ENCODE data around the gene HOXA10.

Gene HOXA10

DNA sequence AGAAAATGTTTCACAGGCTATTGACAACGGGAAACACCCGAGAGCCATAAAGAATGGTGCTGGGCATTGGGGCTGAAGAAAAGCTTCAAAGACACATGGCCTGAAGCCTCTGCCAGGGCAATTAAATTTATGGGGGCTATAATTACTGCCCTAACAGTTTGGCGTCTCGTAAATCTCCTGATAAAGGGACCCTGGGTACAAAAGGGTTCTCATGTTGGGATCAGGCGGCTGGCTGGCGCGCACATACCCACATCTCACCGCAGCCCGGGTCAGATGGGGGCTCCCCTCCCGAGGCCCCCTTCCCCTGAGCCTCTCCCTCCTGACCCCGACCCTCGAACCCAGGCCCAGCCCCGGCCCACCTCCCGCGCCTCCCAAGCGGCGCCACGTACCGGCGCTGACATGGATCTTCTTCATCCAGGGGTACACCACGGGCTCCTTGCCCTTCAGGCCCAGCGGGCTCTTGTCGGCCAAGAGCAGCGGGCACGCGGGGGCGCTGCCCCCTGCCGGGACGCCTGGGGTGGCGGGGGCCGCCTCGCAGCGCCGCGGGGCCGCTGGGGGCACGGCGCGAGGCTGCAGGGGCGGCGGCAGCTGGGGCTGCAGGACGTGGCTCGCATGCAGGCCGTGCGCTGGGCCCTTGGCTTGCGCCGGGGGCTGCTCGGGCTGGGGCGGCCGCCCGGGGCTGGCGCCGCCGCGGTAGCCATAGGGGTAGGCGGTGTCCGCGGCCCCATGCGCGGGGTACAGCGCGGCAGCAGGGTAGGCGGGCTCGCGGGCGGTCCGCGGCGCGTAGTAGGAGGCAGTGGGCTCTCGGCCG, 44.2 kb downstream of the HOXA10 start:
- peak; percentile 72 for DNase-seq
- in situ Hi-C loops (cut with HindIII; ENCODE audit: low pct_ligation_motif_present, low pct_unique_long_range_greater_than_20kb, low sequenced_read_pairs): loop anchor here (10.0 kb wide), 1 partner anchor 275 kb away; no protein-coding TSS in a partner anchor

DNA sequence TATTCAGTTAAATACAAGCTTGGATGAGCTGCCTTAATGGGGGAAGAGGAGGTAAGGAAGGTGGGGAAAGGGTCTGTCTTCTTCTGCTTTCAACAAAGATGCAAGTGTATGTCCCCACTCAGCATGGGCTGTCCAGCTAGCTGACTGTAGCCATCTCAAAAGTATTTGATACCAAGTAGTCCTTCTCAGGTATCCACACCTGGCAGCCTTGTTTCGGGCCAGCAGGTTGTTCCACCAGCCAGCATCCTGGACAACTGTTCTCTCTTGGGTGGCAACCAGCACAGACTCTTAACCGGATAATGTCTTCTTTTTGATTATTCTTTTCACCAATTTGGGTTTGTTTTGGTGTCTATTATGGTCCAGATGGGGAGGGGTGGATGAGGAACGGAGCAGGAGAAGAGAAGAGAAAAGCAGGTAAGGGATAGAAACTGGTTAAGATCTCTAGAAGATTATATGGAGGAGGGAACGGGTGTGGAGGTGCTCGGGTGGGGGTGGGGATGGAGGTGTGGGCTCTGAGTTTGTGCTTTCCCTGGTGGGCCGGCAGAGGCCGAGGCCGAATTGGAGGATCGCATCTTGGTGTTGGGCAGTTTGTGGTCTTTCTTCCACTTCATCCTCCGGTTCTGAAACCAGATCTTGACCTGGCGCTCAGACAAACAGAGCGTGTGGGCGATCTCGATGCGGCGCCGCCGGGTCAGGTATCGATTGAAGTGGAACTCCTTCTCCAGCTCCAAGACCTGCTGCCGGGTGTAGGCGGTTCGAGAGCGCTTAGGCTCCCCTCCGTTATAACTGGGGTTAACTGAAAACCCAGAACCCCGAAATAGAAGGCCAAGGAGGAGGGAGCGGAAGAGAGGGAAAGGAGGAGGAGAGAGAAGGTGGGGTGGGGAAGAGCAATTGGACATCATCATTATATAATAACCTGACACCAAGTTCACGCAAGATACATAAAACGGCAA, 45.1 kb downstream of the HOXA10 start:
- in situ Hi-C loops (cut with HindIII; ENCODE audit: low pct_ligation_motif_present, low pct_unique_long_range_greater_than_20kb, low sequenced_read_pairs): loop anchor here (10.0 kb wide), 1 partner anchor 274 kb away; no protein-coding TSS in a partner anchor
- DNase-seq: peak; percentile 48

DNA sequence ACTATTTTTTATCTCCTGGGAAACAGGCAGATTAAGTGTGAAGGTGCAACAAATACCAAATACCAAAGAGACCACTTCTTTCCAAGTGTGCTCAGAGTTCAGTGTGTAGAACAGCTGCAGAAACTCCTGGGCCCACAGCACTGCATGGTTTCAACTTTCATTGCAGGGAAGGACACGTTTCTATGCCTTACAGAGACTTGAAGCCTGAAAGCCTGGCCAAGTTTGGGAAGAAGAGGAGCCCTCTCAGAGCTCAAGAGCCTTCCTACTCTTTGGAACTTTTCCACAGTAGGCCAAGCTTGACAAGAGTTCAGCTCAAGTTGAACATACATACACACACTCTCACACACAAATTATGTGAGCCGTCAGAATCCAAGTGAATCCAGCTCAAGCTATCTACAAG, 46.1 kb downstream of the HOXA10 start:
- in situ Hi-C loops (cut with HindIII; ENCODE audit: low pct_ligation_motif_present, low pct_unique_long_range_greater_than_20kb, low sequenced_read_pairs): loop anchor here (10.0 kb wide), 1 partner anchor 273 kb away; no protein-coding TSS in a partner anchor
- DNase-seq: no peak

DNA sequence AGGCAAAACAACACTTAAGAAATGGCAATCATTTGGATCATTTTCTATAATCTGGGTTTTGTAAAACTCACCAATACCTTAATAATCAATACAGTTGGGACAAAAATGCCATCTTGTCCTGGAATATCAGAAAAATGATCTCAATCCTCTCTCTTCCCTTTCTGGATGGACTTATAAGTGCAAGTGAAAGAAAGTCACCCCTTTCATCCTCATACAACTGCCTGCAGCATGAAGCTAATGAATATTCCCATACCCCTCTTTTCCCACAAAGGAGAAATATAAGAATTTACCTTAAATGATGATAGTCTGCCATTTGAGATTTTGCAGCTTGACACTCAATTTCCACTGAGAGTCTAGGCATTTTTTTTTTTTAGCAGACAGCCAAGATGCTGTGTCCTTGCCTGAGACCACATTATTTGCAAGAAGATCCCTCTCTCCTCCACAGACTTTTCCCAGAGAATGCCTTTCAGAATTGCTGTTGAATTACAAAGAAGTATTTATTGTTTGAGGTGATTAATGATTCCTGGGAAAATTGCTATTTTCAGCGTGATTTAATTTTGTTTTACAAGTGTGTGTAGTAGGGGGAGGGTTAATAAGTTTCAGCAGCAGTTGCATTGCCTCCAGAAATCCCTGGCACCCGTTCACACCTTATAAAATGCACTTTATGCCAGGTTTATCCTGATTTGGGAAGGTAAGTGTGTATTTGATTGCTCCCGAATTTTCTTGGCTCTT, 47.4 kb downstream of the HOXA10 start:
- in situ Hi-C loops (cut with HindIII; ENCODE audit: low pct_ligation_motif_present, low pct_unique_long_range_greater_than_20kb, low sequenced_read_pairs): loop anchor here (10.0 kb wide), 1 partner anchor 272 kb away; no protein-coding TSS in a partner anchor
- DNase-seq: no peak

DNA sequence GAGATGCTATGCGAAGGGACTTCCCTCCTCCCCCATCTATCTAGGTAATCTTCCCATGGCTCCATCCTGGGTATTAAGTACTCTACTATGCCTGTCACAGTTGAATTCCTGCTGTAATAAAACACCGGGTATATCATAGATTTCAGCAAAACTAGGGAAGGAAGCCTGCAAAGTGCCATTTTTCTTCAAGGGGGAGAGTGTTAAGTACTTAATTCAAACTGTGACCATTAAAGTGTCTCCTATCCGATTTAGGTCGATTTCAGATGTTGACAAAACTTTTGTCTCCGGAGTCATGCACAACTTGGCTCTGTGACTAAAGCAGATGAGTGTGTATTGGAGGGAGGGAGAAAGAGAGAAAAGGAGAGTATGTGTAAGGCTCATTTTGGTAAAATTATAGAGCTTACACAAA, 48.1 kb downstream of the HOXA10 start:
- in situ Hi-C loops (cut with HindIII; ENCODE audit: low pct_ligation_motif_present, low pct_unique_long_range_greater_than_20kb, low sequenced_read_pairs): loop anchor here (10.0 kb wide), 1 partner anchor 271 kb away; no protein-coding TSS in a partner anchor

DNA sequence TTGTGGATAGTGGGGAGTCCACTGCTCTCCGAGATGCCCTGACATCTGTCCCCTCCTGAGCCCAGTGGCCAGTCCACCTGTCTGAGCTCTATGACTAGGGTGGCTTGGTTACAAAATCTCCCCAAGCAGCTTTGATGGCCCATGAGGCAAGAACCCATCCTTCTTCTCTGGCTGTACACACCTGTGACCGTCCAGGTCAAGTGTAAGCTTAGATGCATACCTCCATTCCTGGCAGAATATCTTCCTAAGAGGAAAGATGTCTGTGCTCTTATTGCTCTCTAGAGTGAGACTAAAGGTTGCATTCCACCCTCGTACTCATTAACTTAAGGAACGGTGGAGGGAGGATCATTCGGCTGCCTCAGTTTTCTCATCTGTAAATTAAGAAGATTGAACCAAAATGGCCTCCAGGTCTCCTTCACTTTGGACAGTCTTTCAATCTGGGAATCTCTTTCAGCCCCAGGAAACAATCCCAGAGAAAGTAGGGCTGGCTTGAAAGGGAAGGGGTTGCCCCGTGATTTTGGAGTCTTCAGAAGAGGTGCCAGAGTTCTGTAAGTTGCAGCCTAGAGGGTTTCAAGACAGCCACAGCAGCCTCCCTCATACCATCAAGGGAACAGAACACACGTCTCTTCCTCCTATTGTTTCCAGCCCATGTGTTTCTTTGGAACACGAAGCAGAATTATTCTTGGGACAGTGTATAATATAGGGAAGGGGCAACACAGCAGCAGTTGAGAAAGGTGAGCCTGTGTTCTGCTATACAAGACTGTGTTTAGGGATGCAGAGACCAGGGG, 49.0 kb downstream of the HOXA10 start:
- DNase-seq: peak; percentile 78
- in situ Hi-C loops (cut with HindIII; ENCODE audit: low pct_ligation_motif_present, low pct_unique_long_range_greater_than_20kb, low sequenced_read_pairs): loop anchor here (10.0 kb wide), 1 partner anchor 270 kb away; no protein-coding TSS in a partner anchor

More for the DNA sequence above, 48.1 kb downstream of the HOXA10 start:
- peak; percentile 32 for DNase-seq

DNA sequence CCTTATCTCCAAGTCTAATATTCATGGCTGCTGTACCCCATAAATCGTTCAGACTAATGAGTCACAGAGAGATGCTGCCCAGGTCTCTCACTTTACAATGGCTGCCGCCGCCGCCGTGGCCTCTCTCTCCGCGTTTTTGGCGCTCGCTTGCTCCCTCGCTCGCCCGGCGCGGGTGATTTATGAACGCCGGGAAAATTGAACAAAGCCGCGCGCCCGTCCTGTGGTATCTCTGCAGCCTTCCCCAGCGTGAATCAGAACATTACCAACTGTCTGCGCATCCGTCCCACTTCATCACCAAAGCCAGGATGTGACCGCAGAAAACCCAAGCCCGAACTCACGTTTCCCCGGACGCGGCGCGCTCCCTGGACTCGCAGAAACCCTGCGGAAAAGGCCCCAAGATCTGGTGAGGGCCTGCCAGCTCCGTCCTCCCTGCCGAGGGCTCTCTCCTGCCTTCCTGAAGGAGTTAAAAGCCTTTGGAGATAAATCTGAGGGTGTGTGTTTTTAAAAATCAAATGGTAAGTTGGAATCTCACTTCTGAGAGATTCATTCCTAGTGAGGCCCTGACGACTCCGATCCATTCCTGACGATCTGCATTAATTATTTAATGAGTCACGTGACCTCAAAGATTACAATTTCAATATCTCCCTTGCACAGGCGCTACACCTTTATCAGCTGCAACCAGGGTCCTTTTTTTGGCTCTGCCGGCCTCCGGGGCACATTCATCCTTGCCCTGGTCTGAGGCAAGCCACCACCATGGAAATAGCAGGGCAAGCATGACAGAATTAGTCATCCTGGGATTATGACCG, 49.8 kb downstream of the HOXA10 start:
- in situ Hi-C loops (cut with HindIII; ENCODE audit: low pct_ligation_motif_present, low pct_unique_long_range_greater_than_20kb, low sequenced_read_pairs): loop anchor here (10.0 kb wide), 1 partner anchor 269 kb away; no protein-coding TSS in a partner anchor
- peak; percentile 84 for DNase-seq

DNA sequence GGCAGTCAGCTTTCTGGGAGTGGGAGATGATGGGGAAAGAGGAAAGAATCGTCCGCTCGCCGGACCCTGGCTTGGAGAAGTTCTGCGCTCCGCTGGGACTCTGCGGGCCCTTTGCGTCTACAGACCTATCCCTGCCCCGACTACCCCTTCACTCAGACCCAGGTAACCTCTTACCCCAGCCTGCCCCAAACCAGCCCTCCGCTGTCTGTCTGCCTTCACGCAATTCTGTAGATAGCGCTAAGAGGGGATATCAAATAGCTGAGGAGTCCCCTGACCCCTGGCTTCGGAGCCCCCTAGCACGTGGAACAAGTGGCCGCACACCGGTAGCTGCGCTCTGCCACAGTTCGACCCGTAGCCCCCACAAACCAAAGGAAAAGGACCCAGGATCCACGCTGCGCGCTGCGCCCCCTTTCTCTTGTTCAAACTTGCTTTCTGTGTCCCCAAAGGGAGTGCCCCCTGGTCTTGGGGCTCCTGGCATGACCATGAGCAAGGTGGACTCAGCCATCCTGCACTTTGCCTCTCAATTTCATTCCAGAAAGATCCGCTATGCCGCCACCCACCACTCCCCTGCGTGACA, 50.6 kb downstream of the HOXA10 start:
- no peak for DNase-seq
- in situ Hi-C loops (cut with HindIII; ENCODE audit: low pct_ligation_motif_present, low pct_unique_long_range_greater_than_20kb, low sequenced_read_pairs): loop anchor here (10.0 kb wide), 1 partner anchor 269 kb away; no protein-coding TSS in a partner anchor

DNA sequence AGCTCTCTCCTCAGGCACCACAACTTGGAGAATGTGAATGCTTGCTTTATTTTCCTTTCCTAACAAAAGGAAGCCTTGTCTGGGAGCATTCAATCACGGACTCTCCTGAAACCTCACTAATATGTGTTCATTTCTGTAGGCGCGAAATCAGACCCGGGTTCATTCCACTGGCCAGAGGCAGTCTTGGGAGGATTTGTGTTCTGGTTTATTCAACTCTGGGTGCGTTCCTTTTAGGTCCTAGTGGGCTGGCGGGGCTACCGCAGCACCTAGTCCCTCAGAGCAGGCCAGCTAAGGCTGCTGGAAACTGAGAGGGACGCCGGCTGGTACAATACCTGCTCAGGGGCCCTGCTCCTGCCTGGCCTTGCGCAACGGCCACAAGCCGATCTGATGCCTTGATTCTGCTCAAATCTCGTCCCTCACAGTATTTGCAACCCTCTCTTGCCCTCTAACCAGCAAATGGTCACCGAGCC, 51.1 kb downstream of the HOXA10 start:
- in situ Hi-C loops (cut with HindIII; ENCODE audit: low pct_ligation_motif_present, low pct_unique_long_range_greater_than_20kb, low sequenced_read_pairs): loop anchor here (10.0 kb wide), 1 partner anchor 268 kb away; no protein-coding TSS in a partner anchor
- peak; percentile 43 for DNase-seq

DNA sequence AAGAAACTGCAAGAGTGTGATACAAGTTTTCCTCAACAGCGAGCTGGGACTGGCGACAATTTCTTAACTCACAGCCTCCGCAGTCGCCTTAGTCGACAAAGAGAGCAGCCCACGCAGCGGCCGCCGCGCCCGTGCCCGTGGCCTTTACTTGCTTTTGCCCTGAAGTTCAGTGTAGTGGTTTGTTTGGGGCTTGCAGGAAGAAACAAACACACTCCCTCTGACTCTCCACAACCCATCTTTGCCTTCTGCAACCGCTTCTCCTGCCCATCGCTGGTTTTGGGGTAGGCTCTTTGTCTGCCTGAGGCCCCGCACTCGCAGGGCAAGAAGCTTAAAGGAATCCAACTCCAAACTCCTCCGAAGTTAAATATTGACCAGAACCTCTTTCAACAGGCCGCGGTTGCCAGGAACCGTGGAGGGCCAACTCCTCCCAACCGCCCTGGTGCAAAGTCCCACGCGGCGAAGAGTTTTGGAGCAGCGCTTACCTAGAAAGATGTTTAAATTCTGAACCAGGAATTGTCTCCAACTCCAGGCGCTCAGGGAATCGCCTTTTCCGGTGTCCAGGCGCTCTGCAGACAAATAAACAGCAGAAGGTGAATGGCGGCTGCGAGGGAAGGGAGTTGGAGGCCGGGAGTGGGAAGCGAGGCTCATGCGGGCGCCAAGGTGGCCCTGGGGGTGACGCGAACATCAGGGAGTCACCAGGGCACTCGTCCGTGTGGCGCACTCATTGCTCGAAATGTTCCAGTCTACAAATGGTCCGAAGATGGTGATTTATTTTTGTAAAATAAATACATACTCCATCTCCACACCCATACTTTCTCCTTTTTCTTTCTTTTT, 51.8 kb downstream of the HOXA10 start:
- in situ Hi-C loops (cut with HindIII; ENCODE audit: low pct_ligation_motif_present, low pct_unique_long_range_greater_than_20kb, low sequenced_read_pairs): loop anchor here (10.0 kb wide), 1 partner anchor 267 kb away; no protein-coding TSS in a partner anchor
- DNase-seq: peak; percentile 94

DNA sequence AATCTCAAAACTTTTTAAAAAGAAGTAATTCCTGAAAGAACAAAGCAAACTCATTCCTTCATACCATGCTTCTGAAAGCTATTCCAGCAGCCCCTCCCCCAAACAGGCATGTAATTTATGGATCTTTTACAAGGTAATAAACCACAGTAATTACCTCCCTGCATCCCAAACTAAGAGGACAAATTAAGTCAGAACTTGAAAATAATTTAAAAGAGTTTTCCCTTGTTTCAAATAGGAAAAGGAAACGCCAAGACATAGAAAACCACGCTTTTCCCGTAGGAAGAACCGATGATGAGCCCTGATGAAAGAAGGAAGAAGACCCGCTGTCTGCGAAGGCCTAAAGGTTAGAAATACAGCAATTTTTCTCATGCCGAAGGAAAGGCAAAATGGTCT, 52.4 kb downstream of the HOXA10 start:
- no peak for DNase-seq
- in situ Hi-C loops (cut with HindIII; ENCODE audit: low pct_ligation_motif_present, low pct_unique_long_range_greater_than_20kb, low sequenced_read_pairs): loop anchor here (10.0 kb wide), 1 partner anchor 267 kb away; no protein-coding TSS in a partner anchor
